Fibroblast of lung (primary cell): ENCODE measurements around the gene MATK.

Source experiments
- CTCF ChIP-seq, 2 donors: IDR thresholded peaks in 1 of 2; conservative IDR thresholded peaks in 1 of 2; 1 replicate in 1 of 2; 2 replicates in 1 of 2; pipeline ENCODE4 v1.5.1; 2011 to 2012; ENCODE audit warnings: low read length in 2 of 2, control low read depth in 1 of 2, inconsistent platforms in 1 of 2, low read depth in 1 of 2, mild to moderate bottlenecking in 1 of 2
- EZH2 ChIP-seq: IDR thresholded peaks from 2 replicates; pipeline ENCODE4 v1.5.1; 2012; ENCODE audit warnings: low read length, control low read depth, mild to moderate bottlenecking; ENCODE audit errors: missing control alignments

DNA sequence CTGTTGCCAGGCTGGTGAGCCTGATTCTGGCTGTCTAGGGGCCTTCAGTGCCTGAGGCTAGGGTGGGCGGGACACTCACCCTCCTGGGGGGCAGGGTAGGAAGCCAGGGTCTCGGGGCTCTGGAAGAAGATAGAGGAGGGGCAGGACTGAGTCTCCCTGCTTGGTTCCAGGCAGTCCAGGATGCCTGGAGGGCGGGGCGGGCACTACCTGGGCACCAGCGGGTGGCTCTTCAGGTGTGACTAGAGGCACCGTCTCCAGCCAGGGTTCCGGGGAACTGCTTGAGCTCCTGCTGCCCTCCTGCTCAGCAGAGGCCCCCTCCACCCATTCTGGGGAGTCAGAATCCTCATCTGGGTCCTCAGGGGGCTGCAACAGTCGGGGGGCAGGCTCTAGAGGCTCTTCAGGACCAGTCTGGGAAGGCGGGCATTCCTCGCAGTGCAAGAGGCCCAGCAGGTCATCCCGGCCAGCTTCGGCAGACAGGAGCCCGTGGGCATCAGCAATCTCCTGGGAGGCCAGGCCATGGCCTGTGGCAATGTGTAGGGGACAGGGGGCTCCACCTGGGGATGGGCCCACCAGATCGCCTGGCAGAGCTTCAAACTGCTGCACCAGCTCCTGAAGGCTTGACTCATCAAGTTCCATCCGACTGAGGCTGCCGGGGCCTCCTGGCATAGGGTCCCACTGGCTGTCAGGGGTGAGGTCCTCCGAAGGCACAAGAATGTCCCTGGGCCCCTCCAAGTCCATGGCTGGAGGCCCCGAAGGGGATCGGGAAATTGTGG lies 26.5 kb downstream of the MATK start:
- TF ChIP-seq CTCF (conservative IDR thresholded peaks at IDR 0.05 in 1 of 2, IDR thresholded peaks at IDR 0.05 in 1 of 2; ENCODE audit: low read depth in 1 of 2, low read length in 2 of 2): no peak
- no peak for TF ChIP-seq EZH2
